Activated CD8-positive, alpha-beta memory T cell treated with anti-CD3 and anti-CD28 coated beads, Interleukin-2, amount 10 ng/mL, durations not matched to agents 7 days and 5 days (primary cell): ENCODE results near the gene DIRAS2. TPM values are rescaled to one million over a fixed set of nuclear protein-coding genes. Genes with fewer than 3 reads are reported as not detected.

Source experiments
- ATAC-seq: fragments of 150-1000 bp; cut with Tn5 transposase; one replicate; pipeline ENCODE4 v1.10.0; 2021; ENCODE audit warnings: moderate library complexity
- CTCF ChIA-PET: fragments of 350-600 bp; sonication (Branson Sonifier 250); formaldehyde crosslinking; loops from one replicate; lab custom pipeline; 2021; ENCODE audit warnings: antibody characterized with exemption; lab: Charles Lee
- DNase-seq: peaks from one replicate; pipeline ENCODE4 v3.0.0-alpha.2; 2020
- H3K27ac Mint-ChIP-seq: one replicate; pipeline ENCODE4 v1.8.0; 2021; ENCODE audit warnings: mild to moderate bottlenecking, mixed read lengths
- H3K27me3 Mint-ChIP-seq: one replicate; pipeline ENCODE4 v1.8.0; 2021; ENCODE audit warnings: mixed read lengths
- H3K36me3 Mint-ChIP-seq: one replicate; pipeline ENCODE4 v1.8.0; 2021; ENCODE audit warnings: mild to moderate bottlenecking, mixed read lengths
- H3K4me1 Mint-ChIP-seq: one replicate; pipeline ENCODE4 v1.8.0; 2021; ENCODE audit warnings: mixed read lengths
- H3K4me3 Mint-ChIP-seq: one replicate; pipeline ENCODE4 v1.8.0; 2021; ENCODE audit warnings: mild to moderate bottlenecking, moderate library complexity, mixed read lengths
- H3K9me3 Mint-ChIP-seq: one replicate; pipeline ENCODE4 v1.8.0; 2022; ENCODE audit warnings: low read depth, mixed read lengths
- total RNA-seq, 2 experiments: library from RNA; stranded (reverse); gene quantifications; one replicate each; pipeline ENCODE4 v1.2.3, GENCODE V29; 2021

DIRAS2 gene
- total RNA-seq, 2 experiments from 2014 or later = not detected

DNA sequence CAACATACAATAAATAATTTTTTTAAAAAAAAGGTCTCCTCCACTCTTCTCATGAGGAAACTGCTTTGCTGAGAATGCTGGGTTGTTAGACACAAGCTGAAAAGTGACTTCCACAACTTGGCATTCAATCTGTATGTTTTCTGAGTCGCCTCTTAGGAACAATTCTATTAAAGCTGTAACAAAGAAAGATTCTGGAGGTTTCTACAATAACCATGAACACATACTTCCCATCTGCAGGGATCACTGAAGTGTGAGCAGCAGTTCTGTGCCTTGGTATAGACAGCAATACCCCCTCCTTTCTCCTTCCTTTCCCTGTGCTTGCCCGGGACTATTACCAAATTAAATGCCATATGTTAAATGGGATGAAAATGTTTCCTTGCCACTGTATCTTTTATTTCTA lies 1.5 kb downstream of the DIRAS2 start:
- no peak for DNase-seq
- ATAC-seq = no peak
- Mint-ChIP-seq H3K27me3 (peaks cover 70% of the 10 kb centered on the region), H3K36me3 (no peaks in the 10 kb centered on the region), H3K4me3 (no peak overlapping the region), H3K4me1 (peaks cover 3% of the 10 kb centered on the region), H3K27ac (no peak overlapping the region), H3K9me3 (no peaks in the 10 kb centered on the region)
- CTCF ChIA-PET = no interaction called here

DNA sequence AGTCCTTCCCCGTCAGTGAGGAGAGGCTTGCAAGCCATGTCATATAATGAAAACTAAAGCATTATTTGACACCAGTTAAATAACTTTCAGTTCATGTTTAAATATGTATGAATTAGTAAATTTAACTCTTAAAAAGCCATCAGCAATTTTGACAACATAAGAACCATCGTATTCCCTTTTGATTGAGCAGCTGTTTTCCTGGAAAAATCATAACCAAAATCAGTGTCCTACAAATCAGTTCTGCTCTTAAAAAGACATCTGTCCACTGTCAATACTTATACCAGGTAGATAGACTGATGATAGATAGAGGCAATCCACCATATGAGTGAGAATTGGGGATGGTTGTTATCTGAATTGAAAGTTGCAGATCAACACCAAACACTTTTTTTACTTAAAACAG lies 2.3 kb downstream of the DIRAS2 start:
- peaks cover 65% of the 10 kb centered on the region for H3K27me3 Mint-ChIP-seq
- CTCF ChIA-PET = no interaction called here
- DNase-seq = no peak

DNA sequence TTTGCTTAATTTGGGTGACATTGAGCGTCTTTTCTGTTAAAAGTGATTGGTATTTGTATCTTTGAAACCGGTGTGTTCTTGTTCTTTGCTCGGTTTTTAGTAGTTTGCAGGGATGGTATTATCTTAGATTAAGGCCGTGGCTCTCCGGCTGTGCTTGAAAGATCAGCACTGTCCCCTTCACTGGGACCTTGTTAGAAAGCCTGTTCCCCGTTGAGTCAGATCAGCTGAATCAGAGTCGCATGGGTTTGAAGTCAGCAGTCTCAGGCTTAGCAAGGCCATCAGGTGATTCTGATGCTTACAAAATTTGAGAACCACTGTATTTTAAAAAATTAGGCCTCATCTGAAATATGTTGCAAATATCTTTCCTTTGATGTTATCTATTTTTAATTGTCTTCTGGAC lies 5.0 kb downstream of the DIRAS2 start:
- no peak for DNase-seq
- Mint-ChIP-seq H3K27ac (no peak overlapping the region), H3K4me3 (no peak overlapping the region), H3K9me3 (no peaks in the 10 kb centered on the region), H3K36me3 (no peaks in the 10 kb centered on the region), H3K27me3 (peaks cover 39% of the 10 kb centered on the region), H3K4me1 (peaks cover 3% of the 10 kb centered on the region)
- CTCF ChIA-PET = no interaction called here
- ATAC-seq = no peak

More for the DNA sequence above, 2.3 kb downstream of the DIRAS2 start:
- Mint-ChIP-seq H3K9me3 (no peaks in the 10 kb centered on the region), H3K27ac (no peak overlapping the region), H3K4me1 (peaks cover 3% of the 10 kb centered on the region), H3K4me3 (no peak overlapping the region), H3K36me3 (no peaks in the 10 kb centered on the region)
- no peak for ATAC-seq

GRCh38 chr9:90632647-90633207 lies 9.9 kb downstream of the DIRAS2 start:
- no peaks in the 10 kb centered on the region for H3K4me1 Mint-ChIP-seq
- peaks cover 4% of the 10 kb centered on the region for H3K27me3 Mint-ChIP-seq

DNA sequence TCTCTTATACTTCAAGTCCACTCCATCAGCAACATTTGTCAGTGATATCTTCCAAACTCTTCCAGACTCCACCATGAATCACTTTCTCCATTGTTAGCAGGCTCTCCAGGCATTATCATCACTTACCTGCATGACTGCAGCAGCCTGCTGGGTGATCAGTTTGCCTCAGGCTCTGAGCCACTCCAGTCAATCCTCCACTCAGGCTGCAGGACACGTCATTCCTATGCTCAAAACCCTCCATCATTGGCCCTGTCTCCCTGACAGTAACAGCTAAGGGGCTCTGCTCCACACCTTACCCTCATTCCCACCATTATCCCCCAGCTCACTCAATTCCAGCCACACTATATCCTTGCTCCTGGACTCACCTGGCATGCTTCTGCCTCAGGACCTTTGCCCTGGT lies 10.7 kb downstream of the DIRAS2 start:
- CTCF ChIA-PET = no interaction called here
- Mint-ChIP-seq H3K36me3 (no peaks in the 10 kb centered on the region), H3K27ac (no peak overlapping the region), H3K27me3 (no peaks in the 10 kb centered on the region), H3K4me3 (no peak overlapping the region), H3K4me1 (no peaks in the 10 kb centered on the region), H3K9me3 (no peaks in the 10 kb centered on the region)
- ATAC-seq (no peak), DNase-seq (no peak)

More at GRCh38 chr9:90632647-90633207, 9.9 kb downstream of the DIRAS2 start:
- Mint-ChIP-seq H3K4me3 (no peak overlapping the region), H3K36me3 (no peaks in the 10 kb centered on the region), H3K9me3 (no peaks in the 10 kb centered on the region), H3K27ac (no peak overlapping the region)
- ATAC-seq (no peak), DNase-seq (no peak)
- CTCF ChIA-PET = no interaction called here

- DNase-seq = no peak
- no peaks in the 10 kb centered on the region for H3K27me3 Mint-ChIP-seq
- no peaks in the 10 kb centered on the region for H3K9me3 Mint-ChIP-seq
- H3K36me3 Mint-ChIP-seq = no peaks in the 10 kb centered on the region
- no peaks in the 10 kb centered on the region for H3K4me1 Mint-ChIP-seq
- no peak overlapping the region for H3K27ac Mint-ChIP-seq
- no peak overlapping the region for H3K4me3 Mint-ChIP-seq
- ATAC-seq = no peak
- CTCF ChIA-PET = no interaction called here
These were observed 12.6 kb downstream of the DIRAS2 start for GRCh38 chr9:90629991-90630390.

DNA sequence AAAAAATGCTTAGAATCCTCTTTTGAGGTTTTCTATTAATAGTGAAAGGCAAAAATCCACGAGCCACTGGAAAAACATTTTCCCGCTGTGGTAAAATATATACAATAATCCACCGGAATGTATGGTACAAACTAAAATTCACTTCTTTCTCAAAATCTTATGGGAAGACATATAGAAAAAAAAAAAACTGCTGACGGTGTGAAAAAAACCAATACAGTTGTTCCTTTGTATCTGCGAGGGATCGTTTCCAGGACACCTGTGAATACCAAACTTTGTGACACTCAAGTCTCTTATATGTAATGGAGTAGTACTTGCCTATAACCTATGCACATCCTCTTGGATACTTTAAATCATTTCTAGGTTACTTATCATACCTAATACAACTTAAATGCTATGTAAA lies 13.3 kb downstream of the DIRAS2 start:
- H3K36me3 Mint-ChIP-seq = no peaks in the 10 kb centered on the region
- no peak for DNase-seq
- H3K4me1 Mint-ChIP-seq = no peaks in the 10 kb centered on the region
- H3K9me3 Mint-ChIP-seq = no peaks in the 10 kb centered on the region
- CTCF ChIA-PET = no interaction called here
- H3K4me3 Mint-ChIP-seq = no peak overlapping the region
- no peak overlapping the region for H3K27ac Mint-ChIP-seq
- no peaks in the 10 kb centered on the region for H3K27me3 Mint-ChIP-seq
- no peak for ATAC-seq

DNA sequence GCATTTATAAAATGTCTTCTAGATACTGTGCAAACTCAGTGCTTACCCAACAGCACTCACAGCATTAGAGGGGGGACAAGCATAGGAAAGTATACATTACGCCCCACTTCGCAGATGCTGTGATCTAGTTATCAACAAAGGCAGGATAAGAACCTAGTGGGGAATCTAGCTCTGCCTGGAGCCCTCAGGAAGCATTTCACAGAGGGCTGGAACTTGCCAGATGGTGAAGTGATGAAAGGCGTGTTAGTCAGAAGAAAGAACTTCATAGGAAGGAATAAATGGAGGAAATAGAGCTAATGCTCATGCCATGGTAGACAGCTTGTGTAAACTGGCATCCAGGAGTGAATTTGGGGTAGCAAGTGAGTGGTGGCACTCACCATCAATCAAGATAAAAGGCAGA lies 25.8 kb downstream of the DIRAS2 start:
- Mint-ChIP-seq H3K4me1 (no peaks in the 10 kb centered on the region), H3K27ac (no peak overlapping the region), H3K4me3 (no peak overlapping the region), H3K36me3 (no peaks in the 10 kb centered on the region), H3K27me3 (peaks cover 19% of the 10 kb centered on the region), H3K9me3 (no peaks in the 10 kb centered on the region)
- CTCF ChIA-PET = no interaction called here
- DNase-seq (no peak), ATAC-seq (no peak)

DNA sequence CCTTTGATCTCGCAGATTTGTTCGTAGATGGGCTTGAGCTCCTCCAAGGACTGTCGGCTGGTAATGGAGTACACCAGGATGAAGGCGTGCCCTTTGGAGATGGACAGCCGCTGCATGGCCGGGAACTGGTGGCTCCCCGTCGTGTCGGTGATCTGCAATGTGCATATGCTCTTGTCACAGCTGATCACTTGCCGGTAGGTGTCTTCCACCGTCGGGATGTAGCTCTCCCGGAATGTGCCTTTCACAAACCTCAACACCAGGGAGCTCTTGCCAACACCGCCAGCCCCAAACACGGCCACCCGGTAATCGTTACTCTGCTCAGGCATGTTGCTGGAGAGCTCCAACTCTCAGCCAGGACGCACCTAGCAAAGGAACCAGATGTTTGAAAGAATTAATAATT lies 29.1 kb downstream of the DIRAS2 start:
- Mint-ChIP-seq H3K36me3 (no peaks in the 10 kb centered on the region), H3K27me3 (peaks cover 17% of the 10 kb centered on the region), H3K4me3 (no peak overlapping the region), H3K27ac (no peak overlapping the region), H3K9me3 (no peaks in the 10 kb centered on the region), H3K4me1 (no peaks in the 10 kb centered on the region)
- ATAC-seq (no peak), DNase-seq (no peak)
- CTCF ChIA-PET = no interaction called here

DNA sequence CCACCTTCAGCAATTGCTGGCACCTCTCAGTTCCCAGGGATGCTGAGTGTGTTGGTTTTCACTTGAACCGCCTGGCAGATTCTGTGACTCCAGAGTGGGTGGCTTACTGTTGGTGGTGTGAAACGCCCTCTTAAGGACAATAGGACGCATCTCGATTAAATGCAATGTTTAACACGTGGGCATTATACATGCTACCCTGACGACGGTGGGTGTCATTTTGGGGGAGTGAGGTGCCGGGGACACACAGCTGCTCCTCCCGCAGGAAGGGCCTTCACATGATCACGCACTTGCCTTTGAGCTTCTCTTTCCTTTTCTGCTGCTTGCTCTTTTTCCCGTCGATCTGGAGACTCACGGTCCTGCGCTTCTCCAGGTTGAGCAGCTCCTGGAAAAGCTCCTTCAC lies 29.7 kb downstream of the DIRAS2 start:
- no peak for DNase-seq
- H3K27ac Mint-ChIP-seq = no peak overlapping the region
- CTCF ChIA-PET = no interaction called here
- no peaks in the 10 kb centered on the region for H3K4me1 Mint-ChIP-seq
- H3K9me3 Mint-ChIP-seq = no peaks in the 10 kb centered on the region
- no peaks in the 10 kb centered on the region for H3K36me3 Mint-ChIP-seq
- no peak overlapping the region for H3K4me3 Mint-ChIP-seq
- peaks cover 19% of the 10 kb centered on the region for H3K27me3 Mint-ChIP-seq
- ATAC-seq = no peak

GRCh38 chr9:90611568-90611967 lies 31.1 kb downstream of the DIRAS2 start:
- no peak for DNase-seq
- Mint-ChIP-seq H3K9me3 (no peaks in the 10 kb centered on the region), H3K4me3 (no peak overlapping the region), H3K4me1 (no peaks in the 10 kb centered on the region), H3K36me3 (no peaks in the 10 kb centered on the region), H3K27ac (no peak overlapping the region), H3K27me3 (peaks cover 12% of the 10 kb centered on the region)
- CTCF ChIA-PET = no interaction called here
- no peak for ATAC-seq

GRCh38 chr9:90611121-90611520 lies 31.5 kb downstream of the DIRAS2 start:
- CTCF ChIA-PET = no interaction called here
- H3K36me3 Mint-ChIP-seq = no peaks in the 10 kb centered on the region
- H3K9me3 Mint-ChIP-seq = no peaks in the 10 kb centered on the region
- no peak overlapping the region for H3K4me3 Mint-ChIP-seq
- no peak overlapping the region for H3K27ac Mint-ChIP-seq
- DNase-seq (no peak), ATAC-seq (no peak)
- peaks cover 12% of the 10 kb centered on the region for H3K27me3 Mint-ChIP-seq
- H3K4me1 Mint-ChIP-seq = no peaks in the 10 kb centered on the region

- H3K4me1 Mint-ChIP-seq = no peaks in the 10 kb centered on the region
- no peaks in the 10 kb centered on the region for H3K9me3 Mint-ChIP-seq
- CTCF ChIA-PET = no interaction called here
- DNase-seq = no peak
- no peak overlapping the region for H3K27ac Mint-ChIP-seq
- no peak overlapping the region for H3K4me3 Mint-ChIP-seq
- no peaks in the 10 kb centered on the region for H3K36me3 Mint-ChIP-seq
- peaks cover 8% of the 10 kb centered on the region for H3K27me3 Mint-ChIP-seq
- ATAC-seq = no peak
These were observed 34.7 kb downstream of the DIRAS2 start for GRCh38 chr9:90607701-90608516.

DNA sequence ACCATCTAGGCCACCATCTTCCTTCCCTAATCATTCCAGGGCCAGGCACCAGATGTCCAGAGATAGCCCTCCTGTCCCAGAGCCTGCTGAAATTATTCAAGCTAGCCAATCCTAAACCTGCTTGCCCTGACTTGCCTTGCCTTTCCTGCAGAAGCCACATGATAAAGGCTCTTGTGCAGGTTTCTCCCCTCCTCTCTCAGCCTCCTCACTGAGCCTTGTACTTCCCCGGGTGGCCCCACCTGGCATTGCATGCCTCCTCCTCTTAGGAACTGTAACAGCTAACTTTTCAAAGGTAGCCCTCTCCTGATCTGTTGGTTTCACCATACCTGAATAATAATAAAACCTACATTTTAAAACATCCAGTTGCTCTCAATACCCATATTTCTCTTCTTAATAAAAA lies 42.6 kb downstream of the DIRAS2 start:
- no peaks in the 10 kb centered on the region for H3K4me1 Mint-ChIP-seq
- no peak for DNase-seq
- no peak for ATAC-seq
- peaks cover 18% of the 10 kb centered on the region for H3K27me3 Mint-ChIP-seq
- no peaks in the 10 kb centered on the region for H3K36me3 Mint-ChIP-seq
- H3K4me3 Mint-ChIP-seq = no peak overlapping the region
- H3K27ac Mint-ChIP-seq = no peak overlapping the region
- CTCF ChIA-PET = no interaction called here
- no peaks in the 10 kb centered on the region for H3K9me3 Mint-ChIP-seq
